ENCODE measurements around the gene RASSF4.

- no peak for TF ChIP-seq CTCF (IDR thresholded peaks at IDR 0.05; ENCODE audit: borderline replicate concordance, extremely low read depth, low read length, poor library complexity, severe bottlenecking)
- no peak for TF ChIP-seq EZH2 (IDR thresholded peaks at IDR 0.05; ENCODE audit: borderline replicate concordance, low read depth, low read length, severe bottlenecking)
Observed at GRCh38 chr10:44960088-44960460, 472 bp downstream of the RASSF4 start.

All from DND-41 (cell line).